SK-N-SH (cell line): Measurements from ENCODE around the gene RPS6KL1. TPM values are rescaled to one million over a fixed set of nuclear protein-coding genes. Genes with fewer than 3 reads are reported as not detected.

Experiments
- CTCF ChIA-PET: fragments of 300-600, 350-600 bp; formaldehyde crosslinking; extraction: SDS; loops from one replicate; lab custom pipeline; 2021; lab: Yijun Ruan, JAX
- POLR2A ChIA-PET: fragments of 350-600 bp; sonication (Branson Sonifier 250); formaldehyde crosslinking; extraction: SDS; loops from one replicate; lab custom pipeline; 2020; ENCODE audit warnings: antibody characterized with exemption, inconsistent platforms; lab: Yijun Ruan, JAX
- DNase-seq: peaks from one replicate; pipeline ENCODE4 v3.0.0; 2012
- H2AFZ ChIP-seq: fragments of 200-600 bp; sonication (generic); 2 replicates; pipeline ENCODE4 v1.8.1; 2016; ENCODE audit warnings: antibody characterized with exemption, mild to moderate bottlenecking, low read depth
- H3F3A ChIP-seq: fragments of 200-600 bp; sonication (generic); replicated peaks from 2 replicates; pipeline ENCODE3; 2016; ENCODE audit warnings: antibody characterized with exemption, mild to moderate bottlenecking; ENCODE audit not compliant: insufficient read depth
- H3K27ac ChIP-seq, 2 experiments: fragments of 200-500 bp in 1 of 2; fragments of 200-600 bp in 1 of 2; sonication (Bioruptor generic) in 1 of 2; sonication (generic), shearing (Covaris generic) in 1 of 2; 2 replicates each; pipeline versions ENCODE4 v1.5.1 to v1.6.1; 2014 to 2016; ENCODE audit warnings: low read depth in 2 of 2, inconsistent platforms in 1 of 2, low read length in 1 of 2, mild to moderate bottlenecking in 1 of 2, mixed read lengths in 1 of 2
- H3K27me3 ChIP-seq: fragments of 200-600 bp; sonication (generic), shearing (Covaris generic); 2 replicates; pipeline ENCODE4 v1.6.1; 2016; ENCODE audit warnings: mixed run types; ENCODE audit not compliant: insufficient read depth
- H3K36me3 ChIP-seq, 2 experiments: fragments of 200-500 bp in 1 of 2; fragments of 200-600 bp in 1 of 2; sonication (Bioruptor generic) in 1 of 2; sonication (generic) in 1 of 2; replicated peaks in 1 of 2; 2 replicates each; pipeline versions ENCODE3 to v1.5.1; 2014 to 2016; ENCODE audit warnings: low read length in 1 of 2, mild to moderate bottlenecking in 1 of 2; ENCODE audit not compliant: insufficient read depth in 2 of 2, control insufficient read depth in 1 of 2
- H3K4me1 ChIP-seq, 2 experiments: fragments of 200-500 bp in 1 of 2; fragments of 200-600 bp in 1 of 2; sonication (Bioruptor generic) in 1 of 2; sonication (generic), shearing (Covaris generic) in 1 of 2; 2 replicates each; pipeline versions ENCODE4 v1.5.1 to v1.6.1; 2014 to 2016; ENCODE audit warnings: low read depth in 1 of 2, low read length in 1 of 2, mixed run types in 1 of 2; ENCODE audit not compliant: insufficient read depth in 2 of 2, control insufficient read depth in 1 of 2
- H3K4me2 ChIP-seq: fragments of 200-600 bp; sonication (generic), shearing (Covaris generic); 2 replicates; pipeline ENCODE4 v1.6.1; 2017; ENCODE audit warnings: mixed run types
- H3K4me3 ChIP-seq, 2 experiments: fragments of 200-500 bp in 1 of 2; fragments of 200-600 bp in 1 of 2; sonication (Bioruptor generic) in 1 of 2; sonication (generic), shearing (Covaris generic) in 1 of 2; 2 replicates each; pipeline versions ENCODE4 v1.5.1 to v1.8.1; 2014 to 2016; ENCODE audit warnings: low read depth in 2 of 2, inconsistent platforms in 1 of 2, low read length in 1 of 2, mild to moderate bottlenecking in 1 of 2, mixed read lengths in 1 of 2, moderate library complexity in 1 of 2
- H3K79me2 ChIP-seq: fragments of 200-600 bp; sonication (generic); 2 replicates; pipeline ENCODE4 v1.8.1; 2017; ENCODE audit warnings: mild to moderate bottlenecking; ENCODE audit not compliant: insufficient read depth
- H3K9ac ChIP-seq: fragments of 200-600 bp; sonication (generic); 2 replicates; pipeline ENCODE4 v1.6.1; 2017; ENCODE audit warnings: mixed run types
- H3K9me2 ChIP-seq: fragments of 200-600 bp; sonication (generic); 2 replicates; pipeline ENCODE4 v1.6.1; 2017; ENCODE audit warnings: mixed run types
- H3K9me3 ChIP-seq: fragments of 200-600 bp; sonication (generic); 2 replicates; pipeline ENCODE4 v1.6.1; 2017; ENCODE audit warnings: mixed run types, mild to moderate bottlenecking, moderate library complexity
- H4K20me1 ChIP-seq: fragments of 200-600 bp; sonication (generic); 2 replicates; pipeline ENCODE4 v1.6.1; 2017; ENCODE audit warnings: mild to moderate bottlenecking, mixed run types; ENCODE audit not compliant: insufficient read depth
- ELF1 ChIP-seq: IDR thresholded peaks from 2 replicates; pipeline ENCODE4 v1.4.0; 2012
- FOXJ3 ChIP-seq: sonication (generic); formaldehyde crosslinking; IDR thresholded peaks from 2 replicates; pipeline ENCODE4 v1.5.1; 2020; ENCODE audit warnings: mild to moderate bottlenecking, missing genetic modification reagents
- FOXM1 ChIP-seq: IDR thresholded peaks from 2 replicates; pipeline ENCODE4 v1.4.0; 2012; ENCODE audit warnings: low read depth, mild to moderate bottlenecking
- MXI1 ChIP-seq: IDR thresholded peaks from 2 replicates; pipeline ENCODE4 v1.6.1; 2012; ENCODE audit warnings: mild to moderate bottlenecking, low read depth, low read length, improper control_type of control experiment
- NRF1 ChIP-seq: IDR thresholded peaks from 2 replicates; pipeline ENCODE4 v1.6.1; 2012; ENCODE audit warnings: low read depth, mild to moderate bottlenecking, low read length
- RAD21 ChIP-seq: IDR thresholded peaks from 2 replicates; pipeline ENCODE4 v1.6.1; 2012; ENCODE audit warnings: mild to moderate bottlenecking, low read length
- SIN3A ChIP-seq: IDR thresholded peaks from 2 replicates; pipeline ENCODE4 v1.6.1; 2012; ENCODE audit warnings: low read depth, mild to moderate bottlenecking, low read length, moderate library complexity, borderline replicate concordance
- SMC3 ChIP-seq: IDR thresholded peaks from 2 replicates; pipeline ENCODE4 v1.6.1; 2012; ENCODE audit warnings: low read depth, low read length, improper control_type of control experiment
- WGBS: methylation state at CpG from one replicate; pipeline ENCODE4 v1.1.6; 2017; ENCODE audit warnings: low lambda C conversion rate; 5-methylcytosine and 5-hydroxymethylcytosine counted together
- polyA plus RNA-seq, 3 experiments: library from polyadenylated mRNA; depleted of rRNA; stranded (reverse); fragments of >200 nt; gene quantifications; 2 replicates each; pipeline ENCODE4 v1.2.3, GENCODE V29; 2012
- TF ChIP-seq, protein P1 (sequence below): IDR thresholded peaks from 2 replicates; pipeline ENCODE4 v1.4.0; 2012; ENCODE audit warnings: low read depth, borderline replicate concordance
- TF ChIP-seq, protein P2 (sequence below): fragments of 200-600 bp; sonication (generic); IDR thresholded peaks from 2 replicates; pipeline ENCODE4 v1.6.1; 2017; ENCODE audit warnings: antibody characterized with exemption, mild to moderate bottlenecking, moderate library complexity

Gene RPS6KL1
- polyA plus RNA-seq, 1 of the 3 experiments (the other 2 are of a cell fraction) = 2.5 TPM

DNA sequence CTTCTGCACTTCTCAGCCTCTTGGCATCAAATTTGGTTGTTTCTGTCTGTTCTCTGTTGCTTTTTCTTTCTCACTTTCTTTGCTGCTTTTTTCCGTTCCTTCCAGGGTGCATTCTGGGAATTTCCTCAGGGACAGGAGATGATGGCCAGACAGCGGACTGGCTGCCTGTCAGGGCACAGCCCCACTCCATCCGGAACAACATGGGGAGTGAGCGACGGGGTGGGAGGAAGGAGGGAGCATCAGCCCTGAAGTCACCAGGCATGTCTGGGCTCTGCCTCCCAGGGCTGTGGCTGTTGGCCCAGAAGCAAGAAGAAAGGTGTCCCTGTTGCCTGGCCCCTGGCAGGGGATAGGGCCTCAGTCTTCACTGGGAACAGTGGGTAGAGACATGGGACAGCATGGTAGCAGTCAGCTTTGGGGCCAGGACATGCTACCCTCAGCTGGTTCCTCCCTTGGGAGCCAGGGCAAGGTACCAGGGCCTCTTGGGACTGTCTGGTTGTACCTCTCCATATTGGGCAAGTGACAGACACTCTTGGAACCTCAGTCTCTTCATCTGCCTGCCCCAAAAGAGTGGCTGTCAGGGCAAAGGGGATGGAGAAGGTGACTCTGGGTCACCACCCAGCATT, 23.7 kb upstream of the RPS6KL1 start:
- POLR2A ChIA-PET = no interaction called here
- no peaks in the 10 kb centered on the region for H3K36me3 ChIP-seq
- H3K9ac ChIP-seq = no peak overlapping the region
- peak overlapping the region in 1 of 2 experiments; percentile 23; a peak in 1 of 4 replicates for H3K4me3 ChIP-seq
- H3K79me2 ChIP-seq = no peaks in the 10 kb centered on the region
- no peaks in the 10 kb centered on the region for H3K9me2 ChIP-seq
- no peaks in the 10 kb centered on the region for H4K20me1 ChIP-seq
- peaks cover 8% of the 10 kb centered on the region for H3F3A ChIP-seq
- CTCF ChIA-PET = interaction anchor here (0.8 to 18.5 kb wide), 33 partner anchors 8 to 357 kb away, joined by 3 to 290 read pairs (median 7); partner anchors contain the start of genes ACYP1, EIF2B2, PGF and RPS6KL1
- peak overlapping the region in 1 of 2 experiments; percentile 11; a peak in 1 of 4 replicates for H3K27ac ChIP-seq
- DNase-seq = peak; percentile 75
- TF ChIP-seq ELF1 = no peak
- no peak for TF ChIP-seq RAD21
- 0 out of 2 replicates have a peak, but pooled peaks have one; percentile 5 for TF ChIP-seq MXI1
- no peak for TF ChIP-seq SIN3A
- H3K4me1 ChIP-seq = peaks cover 5 to 6% of the 10 kb centered on the region in 2 experiments; a peak in 1 of 4 replicates
- H3K4me2 ChIP-seq = no peak overlapping the region
- WGBS = 34% methylated on average over 5 of the region's 5 CpGs
- H3K27me3 ChIP-seq = no peaks in the 10 kb centered on the region
- peak overlapping the region; percentile 79 for H2AFZ ChIP-seq
- no peaks in the 10 kb centered on the region for H3K9me3 ChIP-seq

DNA sequence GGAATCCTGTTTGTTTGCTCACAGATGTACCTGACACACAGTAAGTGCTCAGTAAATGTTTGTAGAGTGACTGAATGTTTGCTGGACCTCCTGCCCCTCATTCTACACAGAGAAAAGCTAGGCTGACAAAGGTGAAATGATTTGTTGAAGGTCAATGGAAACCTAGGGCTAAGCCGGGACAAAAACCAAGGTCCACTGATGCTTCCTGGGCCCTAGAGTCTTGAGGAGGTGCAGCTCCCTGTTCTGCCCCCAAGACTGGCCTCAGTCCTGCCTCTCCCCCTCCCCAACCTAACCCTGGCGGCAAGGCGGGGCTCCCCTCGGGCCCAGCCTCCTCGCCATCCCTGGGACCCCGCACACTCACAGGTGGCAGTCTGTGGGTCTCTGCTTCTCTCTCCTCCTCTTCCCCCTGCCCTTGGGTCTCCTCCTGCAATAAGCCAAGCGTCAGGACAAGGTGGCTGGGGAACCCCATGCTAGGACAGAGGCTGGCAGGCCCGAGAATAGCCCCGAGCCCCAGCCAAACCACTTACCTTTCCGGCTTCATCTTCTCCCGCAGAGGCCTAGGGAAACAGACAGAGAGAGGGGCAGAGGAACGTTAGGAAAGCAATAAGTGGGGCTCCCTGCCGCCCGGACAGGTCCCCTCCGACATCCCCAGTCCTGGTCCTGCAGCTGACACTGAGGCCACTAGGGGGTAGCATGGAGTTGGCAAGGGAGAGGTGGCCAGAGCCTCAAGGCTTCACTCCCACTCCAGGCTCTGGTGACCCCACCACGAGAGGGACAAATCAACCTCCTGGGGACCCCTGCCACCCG, 23.0 kb upstream of the RPS6KL1 start:
- Histone ChIP-seq H3K9ac (no peak overlapping the region), H3F3A (peaks cover 8% of the 10 kb centered on the region), H3K27ac (peak overlapping the region in 1 of 2 experiments; percentile 11; a peak in 1 of 4 replicates), H3K9me3 (no peaks in the 10 kb centered on the region), H3K27me3 (no peaks in the 10 kb centered on the region), H2AFZ (peak overlapping the region; percentile 79), H3K4me1 (peaks cover 6 to 8% of the 10 kb centered on the region in 2 experiments; a peak in 1 of 4 replicates), H3K4me2 (no peak overlapping the region; the same call in 1 of the 2 replicates), H3K4me3 (peak overlapping the region in 1 of 2 experiments; percentile 23; a peak in 1 of 4 replicates), H3K9me2 (no peaks in the 10 kb centered on the region), H4K20me1 (no peaks in the 10 kb centered on the region), H3K79me2 (no peaks in the 10 kb centered on the region), H3K36me3 (no peaks in the 10 kb centered on the region)
- peak; percentile 95 for DNase-seq
- CTCF ChIA-PET = interaction anchor here (0.6 to 18.5 kb wide), 50 partner anchors 7 to 358 kb away, joined by 3 to 290 read pairs (median 4); partner anchors contain the start of genes ACYP1, EIF2B2, PGF and RPS6KL1
- WGBS = 45% methylated on average over 17 of the region's 17 CpGs
- POLR2A ChIA-PET = no interaction called here
- TF ChIP-seq NRF1 (peak; percentile 17; the same call in 1 of the 2 replicates), MXI1 (peak; percentile 28; the same call in 1 of the 2 replicates), RAD21 (peak; percentile 92), FOXM1 (no peak), SMC3 (peak; percentile 87), FOXJ3 (CRISPR knock-in tag) (no peak)
- TF ChIP-seq, protein P1, sequence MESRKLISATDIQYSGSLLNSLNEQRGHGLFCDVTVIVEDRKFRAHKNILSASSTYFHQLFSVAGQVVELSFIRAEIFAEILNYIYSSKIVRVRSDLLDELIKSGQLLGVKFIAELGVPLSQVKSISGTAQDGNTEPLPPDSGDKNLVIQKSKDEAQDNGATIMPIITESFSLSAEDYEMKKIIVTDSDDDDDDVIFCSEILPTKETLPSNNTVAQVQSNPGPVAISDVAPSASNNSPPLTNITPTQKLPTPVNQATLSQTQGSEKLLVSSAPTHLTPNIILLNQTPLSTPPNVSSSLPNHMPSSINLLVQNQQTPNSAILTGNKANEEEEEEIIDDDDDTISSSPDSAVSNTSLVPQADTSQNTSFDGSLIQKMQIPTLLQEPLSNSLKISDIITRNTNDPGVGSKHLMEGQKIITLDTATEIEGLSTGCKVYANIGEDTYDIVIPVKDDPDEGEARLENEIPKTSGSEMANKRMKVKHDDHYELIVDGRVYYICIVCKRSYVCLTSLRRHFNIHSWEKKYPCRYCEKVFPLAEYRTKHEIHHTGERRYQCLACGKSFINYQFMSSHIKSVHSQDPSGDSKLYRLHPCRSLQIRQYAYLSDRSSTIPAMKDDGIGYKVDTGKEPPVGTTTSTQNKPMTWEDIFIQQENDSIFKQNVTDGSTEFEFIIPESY = no peak
- TF ChIP-seq, protein P2, sequence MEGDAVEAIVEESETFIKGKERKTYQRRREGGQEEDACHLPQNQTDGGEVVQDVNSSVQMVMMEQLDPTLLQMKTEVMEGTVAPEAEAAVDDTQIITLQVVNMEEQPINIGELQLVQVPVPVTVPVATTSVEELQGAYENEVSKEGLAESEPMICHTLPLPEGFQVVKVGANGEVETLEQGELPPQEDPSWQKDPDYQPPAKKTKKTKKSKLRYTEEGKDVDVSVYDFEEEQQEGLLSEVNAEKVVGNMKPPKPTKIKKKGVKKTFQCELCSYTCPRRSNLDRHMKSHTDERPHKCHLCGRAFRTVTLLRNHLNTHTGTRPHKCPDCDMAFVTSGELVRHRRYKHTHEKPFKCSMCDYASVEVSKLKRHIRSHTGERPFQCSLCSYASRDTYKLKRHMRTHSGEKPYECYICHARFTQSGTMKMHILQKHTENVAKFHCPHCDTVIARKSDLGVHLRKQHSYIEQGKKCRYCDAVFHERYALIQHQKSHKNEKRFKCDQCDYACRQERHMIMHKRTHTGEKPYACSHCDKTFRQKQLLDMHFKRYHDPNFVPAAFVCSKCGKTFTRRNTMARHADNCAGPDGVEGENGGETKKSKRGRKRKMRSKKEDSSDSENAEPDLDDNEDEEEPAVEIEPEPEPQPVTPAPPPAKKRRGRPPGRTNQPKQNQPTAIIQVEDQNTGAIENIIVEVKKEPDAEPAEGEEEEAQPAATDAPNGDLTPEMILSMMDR = peak; percentile 88
